Sigmoid colon (tissue), 4 donors: Measurements from ENCODE around the gene IFT20.

Experiments
- CTCF ChIP-seq, 4 experiments: fragments of 450-650 bp in 3 of 4; fragments of 200-600 bp in 1 of 4; IDR thresholded peaks; one replicate each; pipeline ENCODE4 v1.5.1; 2016 to 2019; ENCODE audit warnings: antibody characterized with exemption in 4 of 4, mild to moderate bottlenecking in 3 of 4, moderate library complexity in 2 of 4
- POLR2A ChIP-seq, 2 donors: fragments of 450-650 bp; IDR thresholded peaks; one replicate each; pipeline ENCODE4 v1.6.1; 2016; ENCODE audit warnings: antibody characterized with exemption in 2 of 2, mild to moderate bottlenecking in 2 of 2, moderate library complexity in 2 of 2
- POLR2AphosphoS5 ChIP-seq, 4 donors: sonication (generic); formaldehyde crosslinking; IDR thresholded peaks; one replicate each; pipeline ENCODE4 v1.6.1; 2017; ENCODE audit warnings: antibody characterized with exemption in 4 of 4

GRCh38 chr17:28343491-28343932 is 8.2 kb upstream of the IFT20 start:
- TF ChIP-seq CTCF (IDR thresholded peaks at IDR 0.05) (no peak), POLR2A (IDR thresholded peaks at IDR 0.05) (no peak), POLR2AphosphoS5 (IDR thresholded peaks at IDR 0.05) (no peak)
